HG03097 (cell line): ENCODE results near the gene DYNLL2.
"Not testable (repeated sequence)": the region's sequence is repeated elsewhere in the genome, so short reads cannot be mapped to it uniquely, and the experiment has no call there.

Experiments used
- ATAC-seq: cut with Tn5 transposase; IDR thresholded peaks from one replicate; pipeline ENCODE4 v1.9.1; 2021; ENCODE audit not compliant: unreplicated experiment, low FRiP score

Gene DYNLL2

DNA sequence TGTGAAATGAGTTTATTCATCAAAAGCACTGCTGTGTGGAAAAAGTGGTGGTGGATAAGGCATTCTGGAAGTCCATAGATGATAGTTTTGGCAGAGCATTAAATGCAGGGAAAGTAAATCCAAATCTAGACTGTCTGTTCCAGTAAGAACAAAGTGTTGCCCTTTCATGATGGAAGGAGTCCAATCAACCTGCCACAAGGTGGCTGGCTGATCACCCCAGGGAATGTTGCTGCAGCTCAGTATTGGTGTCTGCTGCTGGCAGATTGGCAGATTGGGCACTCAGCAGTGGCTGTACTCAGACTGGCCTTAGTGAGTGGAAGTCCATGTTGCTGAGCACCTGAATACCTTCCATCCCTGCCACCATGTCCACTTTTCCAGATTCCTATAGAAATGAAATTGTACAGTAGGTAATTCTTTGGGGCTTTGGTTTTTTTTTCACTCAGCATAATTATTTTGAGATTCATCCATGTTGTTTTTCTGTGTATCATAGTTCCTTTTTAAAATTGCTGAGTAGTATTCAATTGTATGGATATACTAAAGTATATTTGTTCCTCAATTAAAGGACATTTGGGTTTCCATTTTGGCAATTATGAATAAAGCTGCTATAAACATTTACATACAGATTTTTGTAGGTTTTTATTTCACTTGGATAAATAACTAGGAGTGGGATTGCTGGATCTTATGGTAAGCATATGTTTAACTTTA lies 14.3 kb downstream of the DYNLL2 start:
- no peak for ATAC-seq

DNA sequence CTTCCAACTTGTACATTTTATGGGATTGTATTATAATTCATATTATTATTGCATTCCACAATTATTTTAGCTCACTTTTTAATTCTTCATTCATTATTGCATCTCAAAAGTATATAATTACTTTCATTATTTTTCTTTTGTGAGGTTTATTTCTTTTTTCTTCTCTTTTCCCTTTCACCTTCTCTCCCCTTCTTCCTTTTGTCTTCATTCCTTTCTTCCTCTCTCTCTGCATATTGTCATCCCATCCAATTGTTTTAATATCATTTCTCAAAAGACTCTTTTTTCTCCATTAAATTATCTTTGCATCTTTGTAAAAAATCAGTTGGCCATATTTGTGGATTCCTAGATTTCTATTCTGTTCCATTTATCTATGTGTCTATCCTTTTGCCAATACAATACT lies 17.3 kb downstream of the DYNLL2 start:
- ATAC-seq = no peak

GRCh38 chr17:58101898-58102297 lies 18.7 kb downstream of the DYNLL2 start:
- not testable (repeated sequence) for ATAC-seq

DNA sequence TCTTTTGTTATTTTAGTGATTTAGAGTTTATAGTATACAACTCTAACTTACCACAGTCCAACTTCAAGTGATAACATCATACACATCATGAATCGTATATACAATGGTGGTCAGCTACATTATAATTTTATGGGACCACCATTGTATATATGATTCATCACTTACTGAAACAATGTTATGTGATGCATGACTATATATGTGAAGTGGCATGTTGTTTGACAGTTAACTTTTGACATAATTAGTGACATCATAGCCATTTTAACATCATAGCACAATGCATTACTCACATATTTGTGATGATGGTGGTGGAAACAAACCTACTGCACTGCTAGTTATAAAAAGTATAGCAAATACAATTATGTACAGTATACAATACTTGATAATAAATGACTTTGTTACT lies 21.9 kb downstream of the DYNLL2 start:
- ATAC-seq = no peak

DNA sequence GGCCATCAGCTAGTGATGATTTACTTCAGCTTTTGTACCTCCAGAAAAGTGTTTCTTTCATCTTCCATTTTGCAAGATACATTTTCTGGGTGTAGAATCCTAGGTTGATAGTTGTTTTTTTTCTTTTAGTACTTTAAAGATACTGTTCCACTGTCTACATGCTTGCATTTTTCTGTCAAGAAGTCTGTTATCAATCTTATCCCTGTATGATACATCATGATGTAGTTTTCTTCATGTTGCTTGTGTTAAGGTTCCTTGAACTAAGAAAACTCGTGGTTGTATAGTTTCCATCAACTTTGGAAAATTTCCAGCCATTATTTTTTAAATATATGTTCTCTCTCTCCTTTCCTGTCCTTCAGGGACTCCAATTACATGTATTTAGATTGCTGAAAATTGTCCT lies 24.1 kb downstream of the DYNLL2 start:
- ATAC-seq = no peak

DNA sequence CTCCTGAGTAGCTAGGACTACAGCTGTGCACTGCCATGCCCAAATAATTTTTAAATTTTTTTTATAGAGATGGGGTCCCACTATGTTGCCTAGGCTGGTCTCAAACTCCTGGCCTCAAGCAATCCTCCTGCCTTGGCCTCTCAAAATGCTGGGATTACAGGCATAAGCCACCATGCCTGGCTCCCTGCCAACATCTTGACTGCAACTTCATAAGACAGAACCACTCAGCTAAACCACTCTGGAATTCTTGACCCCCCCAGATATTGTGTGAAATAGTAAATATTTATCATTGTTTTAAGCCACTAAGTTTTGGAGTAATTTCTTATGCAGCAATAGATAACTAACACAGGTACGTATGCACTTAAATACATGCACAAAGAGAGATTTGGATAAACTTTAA lies 26.0 kb downstream of the DYNLL2 start:
- no peak for ATAC-seq

DNA sequence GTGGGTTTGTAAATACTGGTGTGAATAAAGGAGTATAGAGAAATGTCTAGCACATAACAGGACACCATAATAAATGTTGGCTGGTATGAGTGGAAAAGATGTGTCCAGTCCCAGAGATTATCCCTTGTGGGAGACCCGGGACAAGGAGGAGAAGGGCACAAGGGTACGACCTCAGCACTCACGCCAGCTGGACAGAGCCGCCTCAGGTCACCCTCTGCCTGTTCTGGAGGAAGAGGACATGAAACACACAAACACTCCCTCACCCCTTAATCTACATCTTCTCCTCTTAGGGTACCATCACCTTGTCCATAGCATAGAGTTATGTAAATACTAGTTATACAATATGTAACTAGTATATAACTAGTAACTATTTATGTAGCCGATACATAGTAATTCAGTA lies 26.8 kb downstream of the DYNLL2 start:
- no peak for ATAC-seq

GRCh38 chr17:58111676-58112075 lies 28.5 kb downstream of the DYNLL2 start:
- ATAC-seq = no peak

DNA sequence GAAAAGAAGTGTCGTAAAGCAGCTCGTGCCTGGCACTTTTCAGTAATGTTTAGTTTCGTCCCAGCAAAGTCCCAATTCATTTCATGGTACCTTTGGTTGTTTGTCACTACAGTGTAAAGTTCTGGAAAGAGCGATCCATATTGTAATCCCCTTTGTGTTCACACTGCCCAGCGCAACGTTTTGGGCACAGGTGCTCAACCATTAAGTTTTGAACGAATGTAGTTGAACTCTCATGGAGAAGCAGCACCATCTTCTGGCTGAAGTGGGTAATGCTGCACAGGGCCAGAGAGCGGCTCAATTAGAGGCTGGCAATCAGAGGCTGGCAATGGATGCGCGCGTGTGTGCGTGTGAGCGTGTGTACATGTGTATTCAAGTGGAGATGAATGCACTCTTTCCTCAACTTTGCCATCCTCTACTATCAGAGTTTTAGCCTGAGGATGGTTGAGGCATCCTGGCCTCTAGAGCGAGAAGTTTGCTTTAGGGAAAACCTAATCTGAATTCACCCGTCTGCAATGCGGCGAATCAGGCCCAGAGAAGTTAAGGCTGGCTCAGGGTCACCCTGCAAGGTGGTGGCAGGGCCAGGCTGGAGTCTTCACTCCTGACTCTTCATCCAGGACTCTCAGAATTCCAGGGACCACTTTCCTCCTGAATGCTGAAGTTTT lies 29.9 kb downstream of the DYNLL2 start:
- ATAC-seq = no peak

DNA sequence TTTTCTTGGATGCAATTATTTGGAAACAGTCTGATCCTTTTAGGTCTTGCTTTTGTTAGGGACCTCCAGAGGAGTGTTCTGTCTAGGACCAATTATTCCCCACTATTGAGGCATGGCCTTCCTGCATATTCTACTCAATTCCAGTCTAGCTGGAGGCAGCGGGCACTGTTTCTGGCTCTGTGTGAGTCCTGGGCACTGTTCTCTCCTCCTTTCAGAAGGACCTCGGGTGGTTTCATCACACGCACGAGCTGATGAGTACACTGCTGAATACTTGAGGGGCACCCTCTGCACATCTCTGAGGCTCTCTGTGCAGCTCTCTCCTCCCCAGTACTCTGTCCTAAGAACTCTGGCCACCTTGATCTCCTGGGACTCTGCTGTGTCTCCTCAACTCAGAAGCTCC lies 30.7 kb downstream of the DYNLL2 start:
- no peak for ATAC-seq

DNA sequence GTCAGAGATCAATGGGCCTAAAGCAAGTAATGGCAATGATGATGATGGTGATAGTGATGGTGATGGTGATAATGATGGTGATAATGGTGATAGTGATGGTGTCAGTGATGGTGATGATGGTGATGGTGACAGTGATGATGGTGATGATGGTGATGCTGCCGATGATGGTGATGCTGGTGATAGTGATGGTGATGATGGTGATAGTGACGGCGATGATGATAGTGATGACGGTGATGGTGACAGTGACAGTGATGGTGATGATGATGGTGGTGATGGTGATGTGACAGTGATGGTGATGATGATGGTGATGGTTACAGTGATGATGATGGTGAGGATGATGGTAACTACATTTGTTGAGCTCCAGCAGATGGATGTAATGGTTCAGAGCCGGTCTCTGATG lies 34.2 kb downstream of the DYNLL2 start:
- no peak for ATAC-seq

DNA sequence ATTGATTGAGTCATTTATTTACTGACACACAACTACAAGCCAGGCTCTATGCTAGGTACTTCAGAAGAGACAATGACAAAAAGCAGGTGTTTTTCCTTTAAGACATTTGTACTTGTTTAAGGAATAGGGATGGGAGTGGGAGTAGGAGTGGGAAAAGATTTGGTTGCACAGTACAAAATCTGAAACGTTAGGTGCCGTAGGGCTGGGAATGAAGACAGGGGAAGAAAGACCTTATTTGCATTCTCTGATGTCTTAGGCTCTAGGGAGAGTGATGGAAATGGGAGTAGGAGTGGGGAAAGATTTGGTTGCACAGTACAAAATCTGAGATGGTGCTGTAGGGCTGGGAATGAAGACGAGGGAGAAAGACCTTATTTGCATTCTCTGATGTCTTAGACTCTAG lies 36.3 kb downstream of the DYNLL2 start:
- no peak for ATAC-seq

DNA sequence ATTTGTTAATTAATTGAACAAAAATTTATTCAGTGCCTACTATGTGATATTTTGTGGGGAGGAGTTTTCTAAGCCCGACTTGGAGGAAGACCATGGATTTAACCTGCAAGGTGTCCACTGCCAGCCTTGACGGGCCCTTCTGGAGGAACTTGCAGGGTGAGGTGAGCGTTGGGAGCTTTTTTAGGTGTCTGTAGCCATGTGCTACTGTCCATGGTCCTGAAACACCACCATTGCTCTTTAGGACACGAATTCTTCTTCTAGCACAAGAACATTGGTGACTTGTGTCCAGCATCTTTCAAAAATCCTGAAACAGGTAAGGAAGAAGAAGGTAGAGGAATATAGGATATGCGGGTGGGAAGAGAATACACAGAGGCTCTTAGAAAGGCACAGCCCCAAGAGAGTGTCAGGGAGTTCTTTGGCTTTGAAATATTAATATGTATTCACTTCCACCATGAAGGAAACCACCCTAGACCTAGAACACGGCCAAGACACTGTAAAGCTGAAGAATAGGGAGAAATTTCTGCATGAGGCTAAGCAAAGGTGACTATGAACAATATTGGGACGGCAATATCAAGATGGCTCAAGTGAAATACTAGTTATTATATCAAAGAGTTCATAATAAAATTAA lies 37.1 kb downstream of the DYNLL2 start:
- no peak for ATAC-seq

DNA sequence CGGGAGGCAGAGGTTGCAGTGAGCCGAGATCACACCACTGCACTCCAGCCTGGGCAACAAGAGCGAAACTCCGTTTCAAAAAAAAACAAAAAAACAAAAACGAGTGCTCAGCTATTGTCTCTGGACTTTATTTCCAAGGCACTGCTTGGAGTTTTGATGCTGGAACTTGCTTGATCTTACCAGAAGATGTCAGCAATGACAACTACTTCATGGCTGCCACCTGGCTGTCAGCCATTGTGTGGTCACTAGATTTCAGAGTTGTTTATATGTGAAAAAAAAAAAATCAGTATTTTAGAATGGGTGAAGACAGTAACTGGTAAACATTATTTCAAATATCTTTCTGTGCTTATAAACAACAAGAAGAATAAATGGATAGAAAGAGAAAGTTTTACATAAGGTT lies 38.7 kb downstream of the DYNLL2 start:
- ATAC-seq = no peak

- no peak for ATAC-seq
Measured at GRCh38 chr17:58127846-58128245, 44.6 kb downstream of the DYNLL2 start.

DNA sequence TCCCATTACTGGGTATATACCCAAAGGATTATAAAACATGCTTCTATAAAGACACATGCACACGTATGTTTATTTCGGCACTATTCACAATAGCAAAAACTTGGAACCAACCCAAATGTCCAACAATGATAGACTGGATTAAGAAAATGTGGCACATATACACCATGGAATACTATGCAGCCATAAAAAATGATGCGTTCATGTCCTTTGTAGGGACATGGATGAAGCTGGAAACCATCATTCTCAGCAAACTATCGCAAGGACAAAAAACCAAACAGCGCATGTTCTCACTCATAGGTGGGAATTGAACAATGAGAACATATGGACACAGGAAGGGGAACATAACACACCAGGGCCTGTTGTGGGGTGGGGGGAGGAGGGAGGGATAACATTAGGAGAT lies 49.5 kb downstream of the DYNLL2 start:
- ATAC-seq = not testable (repeated sequence)

- ATAC-seq = no peak
Measured at GRCh38 chr17:58136669-58137279, 53.6 kb downstream of the DYNLL2 start.

DNA sequence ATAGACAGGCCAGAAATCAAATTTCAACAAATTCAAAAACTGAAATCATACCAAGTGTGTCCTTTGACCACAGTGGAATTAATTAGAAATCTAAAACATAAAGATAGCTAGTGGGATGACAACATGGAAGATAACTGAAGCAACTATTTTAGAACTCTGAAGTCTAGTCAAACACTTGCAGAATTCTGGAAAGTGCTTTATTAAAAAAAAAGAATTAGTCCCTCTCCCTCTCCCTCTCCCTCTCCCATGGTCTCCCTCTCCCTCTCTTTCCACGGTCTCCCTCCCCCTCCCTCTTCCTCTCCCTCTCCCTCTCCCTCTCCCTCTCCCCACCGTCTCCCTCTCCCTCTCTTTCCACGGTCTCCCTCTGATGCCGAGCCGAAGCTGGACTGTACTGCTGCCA lies 58.3 kb downstream of the DYNLL2 start:
- no peak for ATAC-seq

- ATAC-seq = not testable (repeated sequence)
Measured at GRCh38 chr17:58143335-58143734, 60.1 kb downstream of the DYNLL2 start.

DNA sequence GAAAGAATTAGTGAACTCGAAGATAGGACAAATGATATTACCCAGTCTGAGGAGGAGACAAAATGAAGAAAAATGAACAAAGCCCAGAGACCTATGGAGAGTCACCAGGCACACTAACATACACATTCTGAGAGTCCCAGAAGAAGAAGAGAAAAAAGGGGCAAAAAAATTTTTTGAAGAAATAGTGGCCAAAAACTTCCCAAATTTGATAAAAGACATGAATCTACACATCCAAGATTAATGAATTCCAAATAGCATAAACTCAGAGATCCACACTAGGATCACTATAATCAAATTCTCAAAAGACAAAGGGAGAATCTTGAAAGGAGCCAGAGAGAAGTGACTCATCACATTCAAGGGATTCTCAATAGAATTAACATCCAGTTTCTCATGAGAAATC lies 61.6 kb downstream of the DYNLL2 start:
- ATAC-seq = no peak
